Lower lobe of right lung (tissue), 2 donors: ENCODE data around the gene EGFLAM. TPM values are rescaled to one million over a fixed set of nuclear protein-coding genes. Genes with fewer than 3 reads are reported as not detected.

Experiments used
- ATAC-seq, 2 donors: fragments of 200-7000 bp; cut with Tn5 transposase; one replicate each; pipeline ENCODE4 v1.9.1; 2020 to 2022; ENCODE audit warnings: mild to moderate bottlenecking in 2 of 2, moderate library complexity in 2 of 2
- DNase-seq: peaks from one replicate; pipeline ENCODE4 v3.0.0-alpha.2; 2020
- H3K27ac ChIP-seq: fragments of 200-600 bp; one replicate; pipeline ENCODE4 v1.8.0; 2022
- H3K27me3 ChIP-seq: fragments of 200-600 bp; one replicate; pipeline ENCODE4 v1.8.0; 2022; ENCODE audit warnings: low read depth
- H3K36me3 ChIP-seq: fragments of 200-600 bp; one replicate; pipeline ENCODE4 v1.8.0; 2022; ENCODE audit warnings: mild to moderate bottlenecking
- H3K4me1 ChIP-seq: fragments of 200-600 bp; one replicate; pipeline ENCODE4 v1.8.0; 2022
- H3K4me3 ChIP-seq: fragments of 200-600 bp; one replicate; pipeline ENCODE4 v1.8.0; 2022; ENCODE audit warnings: mild to moderate bottlenecking
- H3K9me3 ChIP-seq: fragments of 200-600 bp; one replicate; pipeline ENCODE4 v1.8.0; 2022
- intact Hi-C: fragments of 100-400 bp; cut with DNase I; formaldehyde crosslinking; loops from one replicate; pipeline ENCODE4 v1.11.0; 2022
- total RNA-seq: library from RNA; stranded (reverse); fragmentation: NEBNext Ultra II Directional; extraction: Animal tissue kit (Norgen Biotek cat#: 25700); gene quantifications from one replicate; pipeline ENCODE4 v1.2.1, GENCODE V29; 2021
- TF ChIP-seq, protein P1 (sequence below): fragments of 200-600 bp; IDR thresholded peaks from one replicate; pipeline ENCODE4 v1.8.0; 2022; ENCODE audit warnings: antibody characterized with exemption, mild to moderate bottlenecking
- donor health status: DM: no; HTN: yes; CAD: no; lungs with severe emphysema.

The EGFLAM gene
- total RNA-seq, 1 donor from 2014 or later: 2.4 TPM

DNA sequence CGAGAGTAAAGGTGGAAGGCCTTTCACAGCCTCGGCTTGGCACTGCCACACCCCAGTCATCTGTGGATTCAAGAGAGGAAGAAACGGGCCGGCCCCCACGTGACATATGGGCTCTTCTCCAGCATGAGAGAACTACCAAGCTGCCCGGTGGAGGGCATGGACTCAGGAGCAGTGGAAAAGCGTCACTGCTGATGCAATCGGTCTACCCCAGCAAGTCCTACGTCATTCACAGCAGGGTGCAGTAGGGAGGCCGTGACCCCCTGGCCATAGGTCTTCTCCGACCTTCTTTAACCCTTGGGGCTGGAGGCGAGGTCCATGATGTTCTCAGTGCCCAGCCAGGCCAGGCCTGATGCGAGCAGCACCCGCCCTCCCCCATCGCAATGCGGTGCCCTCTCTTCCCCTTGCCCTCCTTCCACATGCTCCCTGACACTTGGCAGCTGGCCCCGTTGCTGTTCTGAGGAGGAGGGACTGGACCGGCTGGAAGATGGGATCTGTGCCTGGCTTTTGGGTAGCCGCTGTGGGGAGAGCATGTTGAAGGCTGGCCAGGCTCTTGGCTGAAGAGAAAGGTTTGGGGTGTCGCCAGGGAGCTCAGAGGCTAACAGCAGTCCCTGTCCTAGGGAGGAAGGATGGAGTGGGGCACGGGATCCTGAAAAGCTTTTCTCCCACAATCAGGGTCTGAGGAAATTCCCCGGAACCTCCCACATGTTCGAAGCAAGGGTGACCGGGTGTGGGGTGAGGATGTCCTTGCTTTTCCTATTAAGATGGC is 208.2 kb downstream of the EGFLAM start:
- peak; percentile 64 for DNase-seq

DNA sequence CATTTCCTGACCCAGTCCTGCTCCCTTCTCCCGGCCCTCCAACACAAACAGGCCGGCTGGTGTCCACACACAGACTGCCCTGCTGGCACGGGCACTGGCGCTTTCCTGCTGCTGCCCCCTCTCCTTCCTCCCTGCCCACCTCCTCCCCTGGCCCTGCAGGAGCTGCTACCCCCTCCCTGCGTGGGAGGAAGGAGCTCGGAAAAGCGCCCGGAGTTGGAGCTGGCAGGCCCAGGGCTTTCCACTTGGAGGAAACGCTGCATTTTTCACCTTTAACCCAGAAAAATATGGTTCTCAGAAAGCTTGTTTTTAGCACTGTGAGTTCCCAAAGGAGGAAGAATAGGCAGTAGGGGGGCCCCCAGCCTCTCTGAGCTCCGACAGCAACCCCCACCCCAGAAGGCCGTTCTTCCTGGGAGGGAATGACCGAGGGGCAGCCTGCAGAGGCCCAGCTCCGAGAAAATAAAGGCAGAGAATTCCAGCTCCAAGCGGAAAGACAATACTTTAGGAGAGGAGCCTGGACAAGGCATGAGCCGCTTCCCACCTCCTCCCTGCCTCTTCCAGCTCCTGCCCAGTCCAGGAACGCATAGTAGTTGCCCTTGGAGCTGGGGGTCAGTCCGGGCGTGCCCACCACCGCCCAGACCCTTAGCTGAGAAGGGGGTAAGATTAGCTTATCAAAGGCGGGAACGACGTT is 209.1 kb downstream of the EGFLAM start:
- intact Hi-C loops: no loop called here
- no peaks in the 10 kb centered on the region for H3K9me3 ChIP-seq
- no peaks in the 10 kb centered on the region for H3K36me3 ChIP-seq
- no peak overlapping the region for H3K4me3 ChIP-seq
- ATAC-seq: peak; percentile 58 to 62
- H3K27ac ChIP-seq: peak overlapping the region; percentile 84
- no peak for DNase-seq
- TF ChIP-seq, protein P1, sequence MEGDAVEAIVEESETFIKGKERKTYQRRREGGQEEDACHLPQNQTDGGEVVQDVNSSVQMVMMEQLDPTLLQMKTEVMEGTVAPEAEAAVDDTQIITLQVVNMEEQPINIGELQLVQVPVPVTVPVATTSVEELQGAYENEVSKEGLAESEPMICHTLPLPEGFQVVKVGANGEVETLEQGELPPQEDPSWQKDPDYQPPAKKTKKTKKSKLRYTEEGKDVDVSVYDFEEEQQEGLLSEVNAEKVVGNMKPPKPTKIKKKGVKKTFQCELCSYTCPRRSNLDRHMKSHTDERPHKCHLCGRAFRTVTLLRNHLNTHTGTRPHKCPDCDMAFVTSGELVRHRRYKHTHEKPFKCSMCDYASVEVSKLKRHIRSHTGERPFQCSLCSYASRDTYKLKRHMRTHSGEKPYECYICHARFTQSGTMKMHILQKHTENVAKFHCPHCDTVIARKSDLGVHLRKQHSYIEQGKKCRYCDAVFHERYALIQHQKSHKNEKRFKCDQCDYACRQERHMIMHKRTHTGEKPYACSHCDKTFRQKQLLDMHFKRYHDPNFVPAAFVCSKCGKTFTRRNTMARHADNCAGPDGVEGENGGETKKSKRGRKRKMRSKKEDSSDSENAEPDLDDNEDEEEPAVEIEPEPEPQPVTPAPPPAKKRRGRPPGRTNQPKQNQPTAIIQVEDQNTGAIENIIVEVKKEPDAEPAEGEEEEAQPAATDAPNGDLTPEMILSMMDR: no peak
- H3K27me3 ChIP-seq: no peaks in the 10 kb centered on the region
- H3K4me1 ChIP-seq: peaks cover 43% of the 10 kb centered on the region

More for the DNA sequence above, 208.2 kb downstream of the EGFLAM start:
- Histone ChIP-seq H3K9me3 (no peaks in the 10 kb centered on the region), H3K36me3 (no peaks in the 10 kb centered on the region), H3K27me3 (no peaks in the 10 kb centered on the region), H3K4me3 (no peak overlapping the region), H3K4me1 (peaks cover 43% of the 10 kb centered on the region), H3K27ac (peak overlapping the region; percentile 84)
- intact Hi-C loops: no loop called here
- peak; percentile 57 to 69 for ATAC-seq
- TF ChIP-seq, protein P1: no peak

DNA sequence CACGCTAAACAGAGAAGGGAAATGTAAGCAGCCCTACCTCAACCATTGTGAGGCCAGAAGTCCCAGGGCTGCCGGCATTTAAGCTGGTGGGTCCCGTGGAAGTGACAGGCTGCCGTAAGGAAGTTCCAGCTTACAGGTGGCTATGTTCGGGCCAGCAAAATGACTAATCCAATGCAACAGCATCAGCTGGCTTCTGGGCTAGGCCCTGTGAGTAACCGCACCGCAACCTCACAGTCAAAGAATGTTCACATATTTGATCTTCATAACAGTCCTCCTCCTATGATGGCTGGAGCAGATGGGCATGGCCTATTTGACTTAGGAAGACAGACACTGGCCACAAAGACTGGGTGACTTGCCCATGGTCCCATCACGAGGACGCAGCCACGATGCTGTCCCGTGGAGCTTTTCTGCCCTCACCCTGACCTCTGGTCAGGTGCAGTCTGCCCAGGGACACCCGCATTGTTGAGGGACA is 209.9 kb downstream of the EGFLAM start:
- no peak for ATAC-seq
- Histone ChIP-seq H3K4me1 (peaks cover 40% of the 10 kb centered on the region), H3K27ac (peak overlapping the region; percentile 84), H3K4me3 (no peak overlapping the region), H3K9me3 (no peaks in the 10 kb centered on the region), H3K36me3 (no peaks in the 10 kb centered on the region), H3K27me3 (no peaks in the 10 kb centered on the region)
- intact Hi-C loops: no loop called here
- DNase-seq: no peak
- TF ChIP-seq, protein P1: no peak

DNA sequence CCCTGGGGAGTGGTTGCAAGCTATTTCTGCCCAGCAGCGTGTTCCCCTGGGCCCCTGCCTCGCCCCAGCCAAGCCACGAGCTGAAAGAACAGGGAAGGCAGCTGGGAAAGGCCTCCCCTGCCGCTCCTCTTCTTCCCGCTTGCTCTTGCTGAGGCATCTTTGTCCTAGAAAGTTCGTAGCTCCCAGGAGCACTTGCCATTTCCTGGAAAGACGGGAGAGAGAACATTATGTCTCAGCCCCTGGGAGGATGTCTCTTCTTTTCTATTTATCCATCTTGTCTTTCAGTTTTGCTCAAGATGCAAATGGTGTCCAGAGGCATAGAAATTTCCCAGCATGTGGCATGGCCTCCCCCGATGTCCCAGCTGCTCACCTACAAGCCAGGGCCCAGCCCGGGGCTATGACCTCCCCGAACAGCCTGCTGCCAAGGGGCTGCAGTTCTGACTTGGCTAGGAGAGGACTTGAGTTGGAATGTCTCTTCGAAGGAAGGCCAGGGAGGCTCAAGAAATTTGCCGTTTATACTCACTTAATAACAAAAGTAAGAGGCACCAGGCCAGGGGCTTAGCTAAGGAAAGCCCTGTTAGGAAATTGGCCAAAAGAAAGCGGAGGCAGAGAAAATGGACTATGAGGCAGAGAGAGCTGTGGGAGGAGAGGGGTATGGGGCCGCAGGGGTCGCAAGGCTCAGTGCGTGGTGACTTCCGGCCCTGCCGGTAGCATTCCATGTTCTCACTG is 210.8 kb downstream of the EGFLAM start:
- peaks cover 31% of the 10 kb centered on the region for H3K4me1 ChIP-seq
- no peak overlapping the region for H3K4me3 ChIP-seq
- ATAC-seq (no peak), DNase-seq (no peak)
- peak overlapping the region; percentile 84 for H3K27ac ChIP-seq
- H3K9me3 ChIP-seq: no peaks in the 10 kb centered on the region
- no peaks in the 10 kb centered on the region for H3K27me3 ChIP-seq
- no peaks in the 10 kb centered on the region for H3K36me3 ChIP-seq
- TF ChIP-seq, protein P1: no peak
- intact Hi-C loops: no loop called here

DNA sequence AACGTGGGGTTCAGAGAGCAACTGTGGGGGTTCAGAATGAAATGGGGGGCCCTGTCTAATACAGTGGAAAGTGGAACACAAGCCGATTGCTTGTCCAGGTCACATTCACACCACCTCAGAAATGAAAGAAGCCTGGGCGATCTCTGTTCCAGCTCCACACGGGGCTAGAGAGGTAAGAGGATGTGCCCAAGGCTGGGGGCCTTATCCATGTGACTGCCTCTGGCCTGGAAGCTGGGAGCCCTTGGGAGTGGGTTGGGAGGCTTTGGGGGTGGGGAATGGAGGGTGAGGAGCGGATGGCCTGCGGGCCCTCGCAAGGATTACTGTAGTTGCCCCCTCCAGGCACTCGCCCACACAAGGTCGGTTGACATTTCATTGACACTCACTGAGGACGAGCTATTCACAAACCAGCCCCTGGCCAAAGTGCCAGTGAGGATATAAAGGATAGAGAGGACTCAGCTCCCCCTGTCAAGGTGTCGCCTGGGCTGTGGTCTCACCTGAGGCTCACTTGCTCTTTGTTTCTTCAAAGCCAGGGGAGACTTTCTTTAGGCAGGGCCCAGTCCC is 211.4 kb downstream of the EGFLAM start:
- intact Hi-C loops: no loop called here

More for the DNA sequence above, 211.4 kb downstream of the EGFLAM start:
- TF ChIP-seq, protein P1: no peak
- DNase-seq (no peak), ATAC-seq (no peak)
- H3K9me3 ChIP-seq: no peaks in the 10 kb centered on the region
- H3K36me3 ChIP-seq: no peaks in the 10 kb centered on the region
- H3K4me3 ChIP-seq: no peak overlapping the region
- H3K27me3 ChIP-seq: no peaks in the 10 kb centered on the region
- peak overlapping the region; percentile 84 for H3K27ac ChIP-seq
- H3K4me1 ChIP-seq: peaks cover 26% of the 10 kb centered on the region
